ENCODE results near the gene CTBS. TPM values are rescaled to one million over a fixed set of nuclear protein-coding genes. Genes with fewer than 3 reads are reported as not detected.
"Not testable (repeated sequence)": the region's sequence is repeated elsewhere in the genome, so short reads cannot be mapped to it uniquely, and the experiment has no call there.

CTBS gene
- total RNA-seq, 1 donor from 2014 or later: 7.4 TPM

GRCh38 chr1:84509029-84509428 is 65.2 kb downstream of the CTBS start:
- no peak for DNase-seq (ENCODE audit: low read depth)
- no peaks in the 10 kb centered on the region for H3K36me3 ChIP-seq (ENCODE audit: control insufficient read depth, insufficient read depth, low read length)
- FAIRE-seq: no peak
- H3K27me3 ChIP-seq (ENCODE audit: control insufficient read depth, insufficient read depth, low read length): no peaks in the 10 kb centered on the region
- no peak overlapping the region for H3K4me3 ChIP-seq (ENCODE audit: low read depth, low read length)
- no peak for TF ChIP-seq CTCF (IDR thresholded peaks at IDR 0.05; ENCODE audit: insufficient read depth, low read length, severe bottlenecking)

- no peak for TF ChIP-seq CTCF (IDR thresholded peaks at IDR 0.05; ENCODE audit: insufficient read depth, low read length, severe bottlenecking)
- no peaks in the 10 kb centered on the region for H3K27me3 ChIP-seq (ENCODE audit: control insufficient read depth, insufficient read depth, low read length)
- FAIRE-seq: no peak
Measured at GRCh38 chr1:84508510-84508909, 65.7 kb downstream of the CTBS start.

GRCh38 chr1:84507887-84508286 is 66.4 kb downstream of the CTBS start:
- H3K4me3 ChIP-seq (ENCODE audit: low read depth, low read length); FAIRE-seq: not testable (repeated sequence)

More at GRCh38 chr1:84508510-84508909, 65.7 kb downstream of the CTBS start:
- H3K4me3 ChIP-seq (ENCODE audit: low read depth, low read length): no peak overlapping the region
- no peak for DNase-seq (ENCODE audit: low read depth)
- no peaks in the 10 kb centered on the region for H3K36me3 ChIP-seq (ENCODE audit: control insufficient read depth, insufficient read depth, low read length)

GRCh38 chr1:84506729-84507453 is 67.3 kb downstream of the CTBS start:
- no peaks in the 10 kb centered on the region for H3K36me3 ChIP-seq (ENCODE audit: control insufficient read depth, insufficient read depth, low read length)
- FAIRE-seq (no peak), DNase-seq (ENCODE audit: low read depth) (no peak)
- TF ChIP-seq CTCF (IDR thresholded peaks at IDR 0.05; ENCODE audit: insufficient read depth, low read length, severe bottlenecking): no peak
- no peaks in the 10 kb centered on the region for H3K27me3 ChIP-seq (ENCODE audit: control insufficient read depth, insufficient read depth, low read length)
- peak overlapping the region; percentile 76 for H3K4me3 ChIP-seq (ENCODE audit: low read depth, low read length)

More at GRCh38 chr1:84507887-84508286, 66.4 kb downstream of the CTBS start:
- not testable (repeated sequence) for H3K36me3 ChIP-seq (ENCODE audit: control insufficient read depth, insufficient read depth, low read length); H3K27me3 ChIP-seq (ENCODE audit: control insufficient read depth, insufficient read depth, low read length); DNase-seq (ENCODE audit: low read depth)

- TF ChIP-seq CTCF (IDR thresholded peaks at IDR 0.05; ENCODE audit: insufficient read depth, low read length, severe bottlenecking): no peak
- Histone ChIP-seq H3K4me3 (ENCODE audit: low read depth, low read length) (peak within 1 kb of the TSS; percentile 76), H3K27me3 (ENCODE audit: control insufficient read depth, insufficient read depth, low read length) (no peaks in the 10 kb centered on the region), H3K36me3 (ENCODE audit: control insufficient read depth, insufficient read depth, low read length) (peaks cover 2% of the 10 kb centered on the region)
- peak; percentile 88 for DNase-seq (ENCODE audit: low read depth)
- FAIRE-seq: no peak
Measured at GRCh38 chr1:84506002-84506728, 68.1 kb downstream of the CTBS start, which contains the start of the genes GNG5 and SPATA1. Gene GNG5 (minus strand): TSS chr1:84506581. CDS start chr1:84506091, 490 bp downstream. Gene SPATA1 (plus strand): TSS chr1:84506386. CDS start chr1:84516360, 9,974 bp downstream.

GRCh38 chr1:84505493-84506001 is 68.7 kb downstream of the CTBS start:
- no peaks in the 10 kb centered on the region for H3K27me3 ChIP-seq (ENCODE audit: control insufficient read depth, insufficient read depth, low read length)
- TF ChIP-seq CTCF (IDR thresholded peaks at IDR 0.05; ENCODE audit: insufficient read depth, low read length, severe bottlenecking): no peak
- H3K36me3 ChIP-seq (ENCODE audit: control insufficient read depth, insufficient read depth, low read length): peaks cover 2% of the 10 kb centered on the region
- FAIRE-seq: no peak
- peak; percentile 34 for DNase-seq (ENCODE audit: low read depth)
- peak overlapping the region; percentile 76 for H3K4me3 ChIP-seq (ENCODE audit: low read depth, low read length)
